OCI-LY1 (cell line): ENCODE results near the gene ACY1.

Experiments used
- H2AFZ ChIP-seq: fragments of 200-600 bp; sonication (generic), shearing (Covaris generic); 2 replicates; pipeline ENCODE4 v1.6.0; 2014; ENCODE audit warnings: antibody characterized with exemption, mild to moderate bottlenecking, low read length
- H3F3A ChIP-seq: fragments of 200-600 bp; sonication (generic), shearing (Covaris generic); 2 replicates; pipeline ENCODE4 v1.6.0; 2014; ENCODE audit warnings: mild to moderate bottlenecking, antibody characterized with exemption, low read length, moderate library complexity; ENCODE audit not compliant: insufficient read depth
- H3K27ac ChIP-seq: fragments of 200-600 bp; sonication (generic); 2 replicates; pipeline ENCODE4 v1.5.1; 2014; ENCODE audit warnings: low read length, mixed run types, mild to moderate bottlenecking, low read depth; ENCODE audit not compliant: poor library complexity, severe bottlenecking
- H3K27me3 ChIP-seq: fragments of 200-600 bp; sonication (generic); 2 replicates; pipeline ENCODE4 v1.6.0; 2014; ENCODE audit warnings: antibody characterized with exemption, mild to moderate bottlenecking, low read length, moderate library complexity; ENCODE audit not compliant: insufficient read depth
- H3K36me3 ChIP-seq: fragments of 200-600 bp; sonication (generic); 2 replicates; pipeline ENCODE4 v1.6.1; 2014; ENCODE audit warnings: mild to moderate bottlenecking, antibody characterized with exemption, low read length, moderate library complexity, mixed read lengths; ENCODE audit not compliant: insufficient read depth
- H3K4me1 ChIP-seq: fragments of 200-600 bp; sonication (generic); 2 replicates; pipeline ENCODE4 v1.5.1; 2014; ENCODE audit warnings: mild to moderate bottlenecking, low read length, moderate library complexity; ENCODE audit not compliant: insufficient read depth, severe bottlenecking
- H3K4me2 ChIP-seq: fragments of 200-600 bp; sonication (generic), shearing (Covaris generic); 2 replicates; pipeline ENCODE4 v1.6.1; 2014; ENCODE audit warnings: low read length
- H3K4me3 ChIP-seq: fragments of 200-600 bp; sonication (generic); 2 replicates; pipeline ENCODE4 v1.5.1; 2014; ENCODE audit warnings: low read length, low read depth, mild to moderate bottlenecking, mixed read lengths; ENCODE audit not compliant: poor library complexity, severe bottlenecking
- H3K79me2 ChIP-seq: fragments of 200-600 bp; shearing (Covaris generic); 2 replicates; pipeline ENCODE4 v1.6.1; 2016; ENCODE audit warnings: mixed run types, low read length, mixed read lengths; ENCODE audit not compliant: insufficient read depth
- H3K9ac ChIP-seq: fragments of 200-600 bp; sonication (generic), shearing (Covaris generic); 2 replicates; pipeline ENCODE4 v1.6.1; 2014; ENCODE audit warnings: mild to moderate bottlenecking, low read length, mixed read lengths
- H3K9me2 ChIP-seq: fragments of 200-600 bp; sonication (generic), shearing (Covaris generic); 2 replicates; pipeline ENCODE4 v1.6.1; 2014; ENCODE audit warnings: low read depth, mild to moderate bottlenecking, low read length, mixed read lengths
- H3K9me3 ChIP-seq: fragments of 200-600 bp; shearing (Covaris generic); 2 replicates; pipeline ENCODE4 v1.6.1; 2014; ENCODE audit warnings: low read length, mixed read lengths
- H4K20me1 ChIP-seq: fragments of 200-600 bp; sonication (generic), shearing (Covaris generic); 2 replicates; pipeline ENCODE4 v1.6.0; 2016; ENCODE audit warnings: mild to moderate bottlenecking, low read length; ENCODE audit not compliant: insufficient read depth
- EZH2 ChIP-seq: fragments of 200-600 bp; sonication (generic), shearing (Covaris generic); IDR thresholded peaks from 2 replicates; pipeline ENCODE4 v1.8.0; 2017; ENCODE audit warnings: borderline replicate concordance, mixed run types, mild to moderate bottlenecking, antibody characterized with exemption, low read length, moderate library complexity, mixed read lengths
- TF ChIP-seq, protein P1 (sequence below): fragments of 200-600 bp; sonication (generic), shearing (Covaris generic); IDR thresholded peaks from 2 replicates; pipeline ENCODE4 v1.5.1; 2017; ENCODE audit warnings: mild to moderate bottlenecking, antibody characterized with exemption, low read length, moderate library complexity, mixed read lengths

Gene ACY1

DNA sequence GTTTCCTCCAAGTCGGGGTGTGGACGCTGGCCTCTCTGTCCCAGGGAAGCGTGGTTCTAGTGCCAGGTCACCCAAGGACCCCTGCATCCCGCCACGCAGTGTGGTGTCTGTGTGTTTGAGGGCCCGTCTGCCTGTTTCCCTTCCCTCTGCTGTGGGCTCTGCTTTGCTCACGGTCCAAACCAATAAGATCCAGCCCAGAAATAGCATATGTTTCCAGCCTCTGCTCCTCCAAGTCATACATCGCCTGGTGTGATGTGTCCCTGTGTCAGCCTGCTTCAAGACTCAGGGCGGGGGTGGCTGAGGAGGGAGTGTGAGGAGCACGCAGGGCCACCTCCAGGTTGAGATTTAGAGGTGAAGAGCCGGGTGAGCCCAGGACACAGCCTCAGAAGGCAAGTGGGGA, 34.3 kb downstream of the ACY1 start:
- no peak overlapping the region for H3K4me2 ChIP-seq
- no peaks in the 10 kb centered on the region for H3K9me2 ChIP-seq
- H3K4me1 ChIP-seq, result no peaks in the 10 kb centered on the region
- no peaks in the 10 kb centered on the region; the same call in 1 of the 2 replicates for H3K27me3 ChIP-seq
- H4K20me1 ChIP-seq, result no peaks in the 10 kb centered on the region
- H3K9me3 ChIP-seq, result no peaks in the 10 kb centered on the region
- H3K4me3 ChIP-seq, result no peak overlapping the region
- H3K79me2 ChIP-seq, result no peaks in the 10 kb centered on the region
- H3K27ac ChIP-seq, result no peak overlapping the region
- no peak overlapping the region for H3K9ac ChIP-seq
- H3F3A ChIP-seq, result no peaks in the 10 kb centered on the region
- no peak overlapping the region for H2AFZ ChIP-seq
- TF ChIP-seq EZH2, result no peak
- TF ChIP-seq, protein P1, sequence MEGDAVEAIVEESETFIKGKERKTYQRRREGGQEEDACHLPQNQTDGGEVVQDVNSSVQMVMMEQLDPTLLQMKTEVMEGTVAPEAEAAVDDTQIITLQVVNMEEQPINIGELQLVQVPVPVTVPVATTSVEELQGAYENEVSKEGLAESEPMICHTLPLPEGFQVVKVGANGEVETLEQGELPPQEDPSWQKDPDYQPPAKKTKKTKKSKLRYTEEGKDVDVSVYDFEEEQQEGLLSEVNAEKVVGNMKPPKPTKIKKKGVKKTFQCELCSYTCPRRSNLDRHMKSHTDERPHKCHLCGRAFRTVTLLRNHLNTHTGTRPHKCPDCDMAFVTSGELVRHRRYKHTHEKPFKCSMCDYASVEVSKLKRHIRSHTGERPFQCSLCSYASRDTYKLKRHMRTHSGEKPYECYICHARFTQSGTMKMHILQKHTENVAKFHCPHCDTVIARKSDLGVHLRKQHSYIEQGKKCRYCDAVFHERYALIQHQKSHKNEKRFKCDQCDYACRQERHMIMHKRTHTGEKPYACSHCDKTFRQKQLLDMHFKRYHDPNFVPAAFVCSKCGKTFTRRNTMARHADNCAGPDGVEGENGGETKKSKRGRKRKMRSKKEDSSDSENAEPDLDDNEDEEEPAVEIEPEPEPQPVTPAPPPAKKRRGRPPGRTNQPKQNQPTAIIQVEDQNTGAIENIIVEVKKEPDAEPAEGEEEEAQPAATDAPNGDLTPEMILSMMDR, result no peak
- H3K36me3 ChIP-seq, result no peaks in the 10 kb centered on the region

DNA sequence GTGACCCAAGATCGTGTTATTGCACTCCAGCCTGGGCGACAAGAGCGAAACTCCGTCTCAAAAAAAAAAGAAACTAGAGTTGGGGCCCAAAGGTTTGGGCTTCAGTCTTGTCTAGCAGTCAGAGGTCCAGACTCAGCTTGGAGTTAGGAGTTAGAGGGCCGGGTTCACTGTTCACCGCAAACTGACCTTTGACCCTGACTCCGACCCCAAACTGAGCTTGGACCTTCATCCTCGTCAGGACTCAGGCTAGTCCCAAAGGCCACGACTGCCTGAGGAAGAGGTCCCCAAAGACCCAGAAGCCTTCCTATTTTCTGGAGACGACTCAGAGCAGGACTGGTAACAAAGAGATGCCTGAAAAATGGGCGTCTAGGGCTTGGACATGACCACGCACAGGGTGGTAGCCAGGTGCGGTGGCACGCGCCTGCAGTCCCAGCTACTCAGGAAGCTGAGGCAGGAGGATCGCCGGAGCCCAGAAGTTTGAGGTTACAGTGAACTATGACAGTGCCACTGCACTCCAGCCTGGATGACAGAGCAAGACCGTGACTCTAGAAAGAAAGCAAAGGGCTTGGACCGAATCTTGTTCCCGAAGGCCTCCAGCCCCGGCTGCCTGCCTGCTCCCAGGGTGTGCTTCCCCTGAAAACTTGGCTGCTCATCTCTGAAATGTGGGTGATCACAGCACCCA, 35.1 kb downstream of the ACY1 start:
- TF ChIP-seq, protein P1, result no peak
- TF ChIP-seq EZH2, result no peak
- Histone ChIP-seq H3K4me2 (no peak overlapping the region), H3K9me3 (no peaks in the 10 kb centered on the region), H3K27me3 (no peaks in the 10 kb centered on the region; the same call in 1 of the 2 replicates), H3K27ac (no peak overlapping the region), H3F3A (no peaks in the 10 kb centered on the region), H3K4me3 (no peak overlapping the region), H3K4me1 (no peaks in the 10 kb centered on the region), H3K9ac (no peak overlapping the region), H4K20me1 (no peaks in the 10 kb centered on the region), H3K36me3 (no peaks in the 10 kb centered on the region), H3K79me2 (no peaks in the 10 kb centered on the region), H2AFZ (no peak overlapping the region), H3K9me2 (no peaks in the 10 kb centered on the region)

DNA sequence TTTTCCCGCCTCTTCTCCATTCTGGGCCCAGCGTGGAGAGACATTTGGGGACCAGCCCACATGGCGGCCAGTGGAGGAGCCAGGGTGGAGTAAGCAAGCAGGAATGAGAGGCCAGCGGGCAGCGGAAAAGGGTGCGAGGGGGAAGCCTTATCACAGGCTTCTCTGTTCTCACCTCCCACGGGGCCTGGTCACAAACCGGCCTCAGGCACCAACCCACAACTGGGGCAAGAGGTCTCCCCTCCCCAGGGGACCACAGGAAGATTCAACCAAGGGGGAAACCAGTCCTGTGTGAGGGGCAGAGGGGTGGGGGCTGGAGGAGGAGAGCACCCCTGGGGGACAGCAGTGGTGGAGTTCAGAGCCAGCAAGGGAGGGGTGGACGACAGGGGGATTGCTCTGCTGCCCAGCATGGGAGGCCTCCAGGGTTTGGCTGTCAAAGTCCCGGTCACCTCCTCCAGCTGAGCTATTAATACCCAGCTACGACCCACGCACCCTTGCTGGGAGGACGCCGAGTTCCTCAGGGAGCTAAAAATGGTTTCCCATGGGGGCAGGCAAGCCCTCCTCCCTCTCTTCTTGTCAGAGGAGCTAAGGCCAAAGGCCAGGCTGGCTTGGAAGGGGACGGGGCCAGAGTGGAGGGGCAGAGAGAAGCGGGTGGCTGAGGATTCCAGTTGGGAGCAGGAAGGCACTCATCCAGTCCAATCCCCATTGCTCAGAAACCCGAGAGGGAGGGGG, 36.2 kb downstream of the ACY1 start:
- TF ChIP-seq, protein P1, result no peak
- no peak for TF ChIP-seq EZH2
- Histone ChIP-seq H3K9ac (no peak overlapping the region), H3K9me3 (no peaks in the 10 kb centered on the region), H3F3A (no peaks in the 10 kb centered on the region), H3K4me1 (no peaks in the 10 kb centered on the region), H4K20me1 (no peaks in the 10 kb centered on the region), H3K79me2 (no peaks in the 10 kb centered on the region), H3K4me3 (no peak overlapping the region), H2AFZ (no peak overlapping the region), H3K9me2 (no peaks in the 10 kb centered on the region), H3K27me3 (no peaks in the 10 kb centered on the region; the same call in 1 of the 2 replicates), H3K4me2 (no peak overlapping the region), H3K27ac (no peak overlapping the region), H3K36me3 (no peaks in the 10 kb centered on the region)
